Stimulated activated CD8-positive, alpha-beta memory T cell treated with anti-CD3 and anti-CD28 coated beads, Interleukin-15, amount 100 ng/mL, for 24 hours (primary cell): ENCODE results near the gene CMTM3.
"Not testable (repeated sequence)": the region's sequence is repeated elsewhere in the genome, so short reads cannot be mapped to it uniquely, and the experiment has no call there.

Source experiments
- DNase-seq: peaks from one replicate; pipeline ENCODE4 v3.0.0-alpha.2; 2020; ENCODE audit warnings: low read depth

CMTM3 gene, protein sequence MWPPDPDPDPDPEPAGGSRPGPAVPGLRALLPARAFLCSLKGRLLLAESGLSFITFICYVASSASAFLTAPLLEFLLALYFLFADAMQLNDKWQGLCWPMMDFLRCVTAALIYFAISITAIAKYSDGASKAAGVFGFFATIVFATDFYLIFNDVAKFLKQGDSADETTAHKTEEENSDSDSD

DNA sequence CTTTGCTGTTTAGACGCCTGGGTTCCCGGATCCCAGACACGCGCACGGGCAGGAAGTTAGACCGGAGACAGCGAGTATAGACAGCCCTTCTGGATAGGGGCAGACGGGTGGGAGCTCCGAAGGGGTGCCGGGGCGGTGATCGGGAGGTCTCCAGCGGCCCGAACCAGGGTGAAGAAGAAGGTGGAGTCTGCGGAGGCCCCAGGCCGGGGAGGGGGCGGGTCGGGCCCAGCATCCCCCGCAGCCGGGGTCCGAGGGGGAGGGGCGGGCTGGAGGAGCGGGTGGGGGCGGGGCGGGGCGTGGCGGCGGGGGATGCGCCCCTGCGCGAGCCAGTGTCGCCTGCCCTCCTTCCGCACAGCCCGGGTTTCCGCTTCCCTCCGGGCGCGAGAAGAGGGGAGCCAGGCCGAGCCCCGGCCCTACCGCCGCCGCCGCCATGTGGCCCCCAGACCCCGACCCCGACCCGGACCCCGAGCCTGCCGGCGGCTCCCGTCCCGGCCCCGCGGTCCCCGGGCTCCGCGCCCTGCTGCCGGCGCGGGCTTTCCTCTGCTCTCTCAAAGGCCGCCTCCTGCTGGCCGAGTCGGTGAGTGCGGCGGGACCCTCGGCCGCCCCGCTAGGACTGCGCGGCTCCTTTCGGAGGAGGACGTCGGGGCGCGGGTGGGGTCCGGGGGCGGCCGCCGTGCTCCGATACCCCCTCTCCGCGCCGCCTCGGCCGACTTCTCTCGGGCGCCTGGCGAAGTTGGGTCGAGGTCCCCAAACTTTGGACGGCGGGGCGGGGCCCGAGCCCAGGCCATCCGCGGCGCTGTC, at the start of gene CMTM3:
Gene CMTM3 (plus strand): TSS at position 329 of the 801 bp plus-strand sequence. CDS start 102 bp downstream, at position 431.
- DNase-seq: peak; percentile 58

DNA sequence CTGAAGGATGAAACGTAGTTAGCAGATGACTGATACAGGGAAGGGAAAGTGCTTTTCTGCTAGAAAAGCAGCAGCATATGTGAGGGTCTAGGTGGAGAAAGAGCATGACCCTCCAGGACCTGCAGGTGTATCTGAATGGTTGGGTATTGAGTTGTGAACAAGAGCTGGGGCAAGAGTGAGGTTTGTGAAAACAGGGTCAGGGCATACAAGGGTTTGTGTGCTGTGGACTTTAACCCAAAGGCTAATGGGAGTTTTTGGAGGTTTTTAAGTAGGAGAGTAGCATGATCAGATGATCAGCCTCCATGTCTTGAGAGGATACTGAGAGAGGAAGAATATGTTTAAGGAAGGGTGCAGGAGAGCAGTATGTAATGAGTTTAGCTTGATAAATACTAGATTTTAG, 44.4 kb upstream of the CMTM3 start:
- no peak for DNase-seq

- DNase-seq: no peak
Measured at GRCh38 chr16:66561381-66562080, 43.0 kb upstream of the CMTM3 start.

DNA sequence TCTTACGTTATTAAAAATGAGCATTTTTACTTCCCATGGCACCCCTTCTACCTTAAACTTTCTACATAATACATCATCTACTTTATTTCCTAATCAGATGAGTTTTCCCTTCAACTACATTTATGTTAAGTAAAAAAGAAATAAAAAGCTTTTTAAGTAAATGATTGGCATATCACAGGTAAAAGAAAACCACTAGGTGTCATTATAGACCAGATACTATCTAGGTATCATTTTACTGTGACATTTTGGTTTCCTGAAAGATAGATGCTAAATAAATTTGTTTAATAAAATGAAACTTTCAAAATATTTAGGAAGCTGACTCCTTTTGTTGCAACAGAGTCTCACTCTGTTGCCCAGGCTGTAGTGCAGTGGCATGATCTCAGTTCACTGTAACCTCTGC, 42.1 kb upstream of the CMTM3 start:
- no peak for DNase-seq

DNA sequence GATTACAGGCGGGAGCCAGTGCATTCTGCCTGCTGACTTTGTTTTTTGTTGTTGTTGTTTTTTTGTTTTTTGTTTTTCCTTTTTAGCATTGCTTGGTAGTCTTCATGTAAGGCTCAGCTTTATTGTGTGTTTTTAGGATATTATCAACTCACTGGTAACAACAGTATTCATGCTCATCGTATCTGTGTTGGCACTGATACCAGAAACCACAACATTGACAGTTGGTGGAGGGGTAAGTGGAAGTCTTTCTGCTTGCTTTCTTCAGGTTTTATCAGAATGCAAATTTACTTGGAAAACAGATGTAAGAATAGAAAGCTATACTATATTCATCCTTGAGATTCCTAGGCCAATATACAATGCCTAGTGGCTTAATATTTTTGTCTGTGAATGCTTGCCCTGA, 41.5 kb upstream of the CMTM3 start:
- DNase-seq: no peak

GRCh38 chr16:66563574-66564334, 40.8 kb upstream of the CMTM3 start:
- no peak for DNase-seq

DNA sequence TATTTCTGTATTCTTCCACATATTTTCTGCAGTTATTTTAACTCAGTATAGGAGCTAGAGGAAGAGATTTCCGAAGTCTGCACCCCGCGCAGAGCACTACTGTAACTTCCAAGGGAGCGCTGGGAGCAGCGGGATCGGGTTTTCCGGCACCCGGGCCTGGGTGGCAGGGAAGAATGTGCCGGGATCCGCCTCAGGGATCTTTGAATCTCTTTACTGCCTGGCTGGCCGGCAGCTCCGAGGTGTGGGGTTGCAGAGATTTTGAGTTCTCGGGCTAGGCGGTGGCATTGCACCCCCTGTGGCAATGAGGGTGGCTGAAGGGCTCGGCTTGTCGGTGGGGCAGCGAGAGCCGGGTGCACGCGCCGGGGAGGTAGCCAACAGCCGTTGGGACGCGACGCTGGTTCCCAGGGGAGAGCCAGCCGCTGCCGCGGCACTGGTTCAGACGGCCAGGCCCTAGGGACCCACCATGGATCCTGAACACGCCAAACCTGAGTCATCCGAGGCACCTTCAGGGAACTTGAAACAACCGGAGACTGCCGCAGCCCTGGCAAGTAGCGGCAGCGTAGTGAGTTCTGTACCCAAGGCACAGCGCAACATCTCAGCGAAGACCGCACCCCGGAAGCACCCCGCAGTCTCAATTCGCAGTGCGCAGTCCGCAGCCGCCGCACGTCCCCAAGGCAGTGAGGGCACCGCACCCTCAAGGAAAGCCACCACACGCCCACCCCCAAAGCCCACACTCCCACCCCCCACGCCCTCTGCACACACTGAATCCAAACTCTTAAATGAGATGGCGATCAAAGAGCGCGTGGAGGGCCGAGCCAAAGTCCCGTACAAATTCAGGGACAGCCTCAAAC, 38.2 kb upstream of the CMTM3 start, which contains the start of gene CMTM1:
Gene CMTM1 (plus strand): TSS at position 389 of the 851 bp plus-strand sequence. CDS start 75 bp downstream, at position 464.
- no peak for DNase-seq

GRCh38 chr16:66567270-66567669, 37.2 kb upstream of the CMTM3 start:
- DNase-seq: not testable (repeated sequence)

DNA sequence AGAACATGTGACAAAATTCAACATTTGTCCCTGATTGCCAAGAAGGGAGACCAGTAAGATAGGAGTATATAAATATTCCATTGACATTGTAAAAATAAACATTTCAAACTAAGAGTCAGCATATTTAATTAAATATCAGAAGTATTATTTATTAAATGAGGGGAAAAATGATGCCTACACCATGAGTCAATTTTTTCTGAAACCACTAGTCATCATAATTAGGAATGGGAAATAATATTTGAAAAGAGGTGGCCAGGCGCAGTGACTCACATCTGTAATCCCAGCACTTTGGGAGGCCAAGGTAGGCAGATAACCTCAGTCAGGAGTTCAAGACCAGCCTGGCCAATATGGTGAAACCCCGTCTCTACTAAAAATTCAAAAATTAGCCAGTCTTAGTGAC, 36.1 kb upstream of the CMTM3 start:
- DNase-seq: no peak

- no peak for DNase-seq
Measured at GRCh38 chr16:66569131-66569530, 35.4 kb upstream of the CMTM3 start.

GRCh38 chr16:66569827-66570405, 34.6 kb upstream of the CMTM3 start:
- no peak for DNase-seq

DNA sequence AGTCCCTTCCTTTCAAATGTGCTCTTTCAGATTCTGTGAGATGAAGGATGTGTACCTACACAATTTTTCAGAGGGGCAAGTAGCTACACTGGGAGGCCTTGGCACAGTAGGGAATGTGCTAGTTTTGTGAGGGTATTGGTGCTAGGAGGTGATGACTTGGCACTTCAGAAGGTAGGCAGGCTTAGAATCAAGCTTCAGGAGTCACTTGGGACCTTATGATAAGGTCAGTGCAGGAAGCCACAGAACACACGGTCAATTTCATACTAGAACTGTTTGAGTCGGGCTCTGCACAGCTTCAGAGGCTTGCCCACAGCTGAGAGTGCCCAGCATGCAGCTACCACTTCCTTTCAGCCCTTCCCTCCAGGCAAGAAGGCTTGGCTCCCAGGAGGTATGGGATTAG, 32.1 kb upstream of the CMTM3 start:
- DNase-seq: no peak

DNA sequence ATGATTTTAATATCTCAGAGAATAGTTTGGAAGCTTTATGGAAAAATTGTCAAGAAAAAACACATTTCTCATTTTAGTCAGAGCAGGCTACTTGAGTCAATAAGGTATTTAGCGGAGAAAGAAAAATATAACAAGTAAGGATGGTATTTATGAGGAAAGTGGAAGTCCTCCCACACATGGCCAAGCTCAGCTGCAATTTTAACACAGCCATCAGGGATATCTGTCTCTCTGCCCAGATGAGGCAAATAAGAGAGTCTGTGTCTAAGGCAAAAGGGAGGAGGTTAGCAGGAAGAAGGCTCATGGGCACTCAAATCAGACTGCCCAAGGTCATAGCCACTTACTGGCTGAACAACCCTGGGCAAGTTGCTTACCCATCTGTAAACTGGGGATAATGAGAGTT, 30.4 kb upstream of the CMTM3 start:
- no peak for DNase-seq

- DNase-seq: no peak
Measured at GRCh38 chr16:66574531-66574930, 30.0 kb upstream of the CMTM3 start.

- no peak for DNase-seq
Measured at GRCh38 chr16:66575060-66575459, 29.4 kb upstream of the CMTM3 start.

- no peak for DNase-seq
Measured at GRCh38 chr16:66576296-66576695, 28.2 kb upstream of the CMTM3 start.

- no peak for DNase-seq
Measured at GRCh38 chr16:66578651-66579531, 25.6 kb upstream of the CMTM3 start, which contains the start of gene CMTM2. Gene CMTM2 (plus strand): TSS chr16:66579463. CDS start chr16:66579608, 145 bp downstream.

DNA sequence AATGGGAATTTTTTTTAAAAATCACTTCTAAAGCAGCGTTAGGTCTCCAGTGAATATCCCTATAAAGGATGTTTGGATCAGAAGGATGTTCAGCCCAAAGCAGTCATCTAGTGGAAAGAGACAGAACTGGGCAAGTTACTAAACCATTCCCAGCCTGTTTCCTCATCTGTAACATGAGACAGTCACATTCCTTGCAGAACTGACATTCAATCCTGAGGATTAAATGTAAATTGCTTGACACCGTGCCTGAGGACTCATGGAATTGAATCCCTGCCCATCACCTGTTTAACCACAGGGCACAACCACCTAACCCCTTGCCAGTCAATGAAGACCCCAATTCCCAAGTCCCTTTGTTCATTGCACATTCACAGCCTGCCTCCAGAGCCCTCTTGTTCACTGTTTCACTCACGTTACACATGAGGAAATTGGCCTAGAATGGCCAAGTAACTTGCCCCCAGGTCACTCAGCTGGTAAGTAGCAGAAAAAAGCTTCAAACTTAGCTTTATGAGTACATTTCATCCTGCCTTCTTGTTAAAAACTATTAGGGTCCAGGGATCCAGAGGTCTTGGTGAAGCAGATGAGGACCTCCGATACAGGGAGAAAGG, 23.8 kb upstream of the CMTM3 start:
- DNase-seq: no peak

DNA sequence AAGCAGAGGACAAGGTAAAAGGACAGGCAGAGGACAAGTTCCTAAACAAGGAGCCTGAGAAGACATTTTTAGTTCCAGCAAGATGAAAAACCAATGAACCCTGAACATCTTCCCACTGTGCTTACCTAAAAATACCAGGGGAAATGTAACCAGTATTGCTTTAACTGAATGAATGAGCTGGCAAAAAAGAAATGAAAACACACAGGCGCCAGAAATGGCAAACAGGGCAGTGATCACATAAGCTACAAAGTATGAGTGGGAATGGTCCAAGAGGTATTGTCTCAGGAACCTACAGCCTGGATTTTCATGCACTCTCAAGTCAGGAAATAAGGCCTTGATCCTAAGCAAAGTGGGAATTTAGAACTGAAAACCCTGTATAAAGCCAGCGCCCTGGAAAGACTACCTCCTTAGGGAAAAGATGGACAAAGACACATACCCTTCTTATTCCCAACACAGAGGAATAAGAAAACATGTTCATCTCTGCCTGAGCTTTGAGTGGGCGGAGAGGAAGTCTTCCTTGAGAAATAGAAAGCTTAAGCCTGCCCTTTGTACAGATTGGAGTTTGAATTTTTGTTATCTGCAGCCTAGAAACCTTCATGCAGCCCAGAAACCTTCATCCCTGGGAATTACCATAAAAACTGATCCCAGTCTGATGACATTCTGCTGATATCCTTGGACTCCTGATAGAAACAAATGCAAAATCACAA, 23.1 kb upstream of the CMTM3 start:
- DNase-seq: no peak
